B cell (primary cell): ENCODE measurements around the gene SLC35F3.

Source experiments
- CTCF ChIP-seq: fragments of 200-600 bp; IDR thresholded peaks from one replicate; pipeline ENCODE4 v1.8.0; 2022; ENCODE audit warnings: antibody characterized with exemption, mild to moderate bottlenecking
- EZH2 ChIP-seq: IDR thresholded peaks from 2 replicates; pipeline ENCODE4 v1.6.1; 2012; ENCODE audit warnings: borderline replicate concordance, low read depth, mild to moderate bottlenecking, moderate library complexity, low read length; ENCODE audit not compliant: insufficient read depth, poor library complexity, severe bottlenecking

GRCh38 chr1:234371414-234371813 lies 466.9 kb downstream of the SLC35F3 start:
- TF ChIP-seq EZH2 (no peak), CTCF (no peak)
